GM18867 (cell line): ENCODE results near the gene SIGLEC11.
A peak's percentile ranks its signal among the peaks of the same experiment; 100 is the strongest.

Source experiments
- ATAC-seq: cut with Tn5 transposase; IDR thresholded peaks from one replicate; pipeline ENCODE4 v1.9.1; 2021; ENCODE audit warnings: mild to moderate bottlenecking, moderate library complexity; ENCODE audit not compliant: unreplicated experiment

The SIGLEC11 gene

DNA sequence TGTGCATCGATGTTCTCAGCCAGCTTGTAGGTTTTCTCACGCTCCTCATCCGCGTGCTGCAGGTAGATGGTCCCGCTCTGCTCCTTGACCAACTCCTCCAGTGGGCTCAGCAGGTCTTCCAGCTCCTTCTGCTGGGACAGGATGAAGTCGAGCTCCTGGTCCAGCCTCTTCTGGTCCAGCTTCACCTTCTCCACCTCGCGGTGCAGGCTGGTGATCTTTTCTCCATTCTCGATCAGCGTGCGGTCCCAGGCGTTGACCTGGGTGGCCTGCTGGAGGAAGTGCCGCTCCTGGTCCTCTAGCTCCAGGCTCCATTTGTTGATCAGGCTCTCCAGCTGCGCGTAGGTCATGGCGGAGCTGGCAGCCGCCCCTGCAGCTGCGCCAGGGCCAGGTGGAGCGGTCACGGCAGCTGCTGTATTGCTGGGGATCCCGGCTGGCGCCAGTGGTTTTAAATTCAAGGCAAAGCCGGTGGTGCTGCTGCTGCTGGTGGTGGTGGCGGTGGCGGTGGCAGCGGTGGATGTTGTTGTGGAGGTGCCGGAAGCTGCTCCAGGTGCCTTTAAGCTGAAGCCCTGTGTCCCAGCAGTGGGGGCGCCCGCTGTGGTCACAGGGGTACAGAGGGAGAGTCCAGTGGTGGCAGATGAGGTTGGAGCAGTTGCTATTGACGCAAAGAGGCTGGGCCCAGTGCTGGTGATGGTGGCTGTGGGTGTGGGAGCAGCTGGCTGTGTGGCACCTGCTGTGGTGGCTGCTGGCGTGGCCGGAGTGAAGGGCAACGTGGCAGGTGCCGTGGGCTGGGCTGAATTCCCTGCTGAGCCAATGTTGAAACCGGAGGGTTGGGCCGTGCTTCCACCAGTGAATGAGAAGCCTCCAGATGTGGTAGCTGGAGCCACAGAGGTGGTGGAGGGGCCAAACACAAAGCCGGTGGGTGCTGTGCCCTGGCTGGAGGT lies 52.2 kb downstream of the SIGLEC11 start:
- ATAC-seq = no peak

DNA sequence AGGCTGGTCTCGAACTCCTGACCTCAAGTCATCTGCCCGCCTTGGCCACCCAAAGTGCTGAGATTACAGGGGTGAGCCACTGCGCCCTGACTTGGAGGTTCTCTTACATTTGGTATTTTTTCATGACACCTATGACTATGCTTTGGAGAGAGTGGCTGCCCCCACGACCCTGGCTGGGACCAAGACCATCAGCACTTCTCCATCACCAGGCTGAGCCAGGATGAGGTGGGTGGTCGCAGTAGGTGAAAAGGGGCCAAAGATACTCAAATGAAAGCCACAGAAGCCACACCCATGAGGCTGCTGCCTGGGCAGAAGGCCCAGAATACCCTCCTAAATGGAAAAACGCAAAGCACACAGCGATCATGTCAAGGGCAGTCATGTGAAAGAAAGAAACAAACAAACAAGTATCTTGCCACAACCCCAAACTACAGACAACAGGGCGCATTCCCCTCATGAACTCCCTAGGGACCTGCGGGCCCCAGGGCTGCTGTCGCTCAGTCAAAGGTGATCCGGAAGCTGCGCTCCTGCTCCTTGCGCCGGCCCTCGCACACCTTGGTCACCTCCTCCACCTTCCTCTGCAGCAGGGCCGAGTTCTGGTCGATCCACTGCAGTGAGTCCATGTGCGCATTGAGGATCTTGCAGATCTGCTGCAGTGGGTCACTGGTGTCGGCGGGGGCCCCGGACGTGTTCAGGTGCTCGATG lies 53.1 kb downstream of the SIGLEC11 start:
- ATAC-seq = peak; percentile 36

DNA sequence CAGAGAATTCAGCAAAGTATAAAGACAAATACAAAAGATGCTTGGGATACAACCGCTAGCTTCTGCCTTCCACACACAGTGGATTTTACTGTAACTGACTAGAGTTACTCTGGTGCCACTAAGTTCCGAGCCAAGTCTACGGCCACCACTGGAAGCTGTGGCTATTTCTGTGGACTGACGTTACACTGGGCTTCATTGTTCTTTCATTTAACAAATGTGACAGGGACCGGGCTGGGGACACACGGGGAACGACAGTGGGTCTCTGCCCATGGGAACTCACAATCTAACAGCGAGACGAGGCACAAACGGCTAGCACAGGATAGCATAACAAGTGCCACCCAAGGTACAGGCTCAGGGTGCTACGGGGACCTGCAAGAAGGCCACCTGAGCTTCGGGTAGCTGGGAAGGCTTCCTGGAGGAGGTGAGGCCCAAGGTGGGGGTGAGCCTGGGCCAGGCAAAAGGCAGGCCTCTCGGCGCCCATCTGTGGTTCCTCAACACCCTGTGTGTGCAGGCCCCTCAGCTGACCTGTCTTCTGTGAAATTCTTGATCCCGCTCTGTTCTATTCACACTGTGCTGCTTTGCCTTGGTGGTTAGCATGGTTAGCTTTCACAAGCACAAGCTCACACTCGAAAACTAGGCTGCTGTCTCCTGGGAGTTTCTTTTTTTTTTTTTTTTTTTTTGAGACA lies 54.0 kb downstream of the SIGLEC11 start:
- peak; percentile 38 for ATAC-seq

DNA sequence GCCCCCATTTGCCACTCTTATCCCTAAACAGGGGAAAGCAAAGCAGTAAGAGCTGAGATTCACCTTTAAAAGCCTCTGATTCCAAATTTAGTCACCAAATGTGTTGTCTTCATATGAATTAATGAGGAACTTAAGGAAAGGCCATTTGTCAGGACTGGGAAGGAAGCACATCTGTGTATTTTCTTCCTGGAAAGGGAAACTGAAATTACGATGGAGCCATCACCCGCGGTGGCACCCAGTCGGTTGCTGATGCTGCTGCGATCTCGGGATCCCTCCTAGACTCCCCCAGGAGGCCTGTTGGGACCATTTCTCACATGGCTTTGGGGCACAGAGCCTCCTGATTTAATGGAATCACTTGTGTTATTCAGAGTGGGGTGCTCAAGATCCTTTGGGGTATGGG lies 56.8 kb downstream of the SIGLEC11 start:
- no peak for ATAC-seq
